Measurements from ENCODE around the gene SCMH1. TPM values are rescaled to one million over a fixed set of nuclear protein-coding genes. Genes with fewer than 3 reads are reported as not detected.

SCMH1 gene
- total and polyA plus RNA-seq, 2 of the 4 experiments (the other 2 are of a cell fraction), result 9.0 to 19.4 TPM

DNA sequence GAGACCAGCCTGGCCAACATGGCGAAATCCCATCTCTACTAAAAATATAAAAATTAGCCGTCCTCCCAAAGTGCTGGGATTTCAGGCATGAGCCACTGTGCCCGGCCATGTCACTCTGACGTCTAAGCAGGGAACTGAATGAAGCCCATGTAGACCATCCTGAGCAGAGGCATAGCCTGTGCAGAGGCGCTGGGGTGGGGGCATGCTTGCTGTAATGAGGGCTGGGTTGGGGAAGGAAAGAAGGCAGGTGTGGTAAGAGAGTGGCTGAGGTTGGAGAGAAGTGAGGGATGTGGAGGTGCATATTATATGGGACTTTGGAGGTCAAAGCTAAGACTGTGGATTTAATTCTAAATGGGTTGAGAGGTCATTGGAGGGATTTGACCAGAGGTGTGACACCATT lies 47.1 kb upstream of the SCMH1 start:
- no peaks in the 10 kb centered on the region for H4K20me1 ChIP-seq (ENCODE audit: insufficient read depth, low read length)
- ChIA-PET POLR2A (ENCODE audit: unreplicated experiment) (no interaction called here), CTCF (no interaction called here)
- H3K4me2 ChIP-seq (ENCODE audit: low read depth, low read length), result no peak overlapping the region
- H3K9me1 ChIP-seq (ENCODE audit: insufficient read depth, low read length), result no peaks in the 10 kb centered on the region
- no peak overlapping the region for H2AK9ac ChIP-seq (replicated peaks; ENCODE audit: low read depth, low read length, poor library complexity)
- peaks cover 58% of the 10 kb centered on the region for H3K27me3 ChIP-seq (ENCODE audit: control insufficient read depth, insufficient read depth, low read length)
- H3K79me1 ChIP-seq (ENCODE audit: low read depth in 1 of 2, low read length in 2 of 2), result no peaks in the 10 kb centered on the region
- H3K18ac ChIP-seq (ENCODE audit: low read depth, low read length), result no peak overlapping the region
- no peak for TF ChIP-seq RCOR1 (IDR thresholded peaks at IDR 0.05; ENCODE audit: insufficient replicate concordance, low read length)
- no peak for TF ChIP-seq MAZ (IDR thresholded peaks at IDR 0.05; ENCODE audit: borderline replicate concordance, low read depth, low read length)
- H2AK5ac ChIP-seq (ENCODE audit: low read depth, low read length), result no peak overlapping the region
- no peak overlapping the region for H4K8ac ChIP-seq (ENCODE audit: low read depth in 2 of 2, low read length in 2 of 2)
- no peak overlapping the region for H4K5ac ChIP-seq (ENCODE audit: low read depth, low read length)
- no peak overlapping the region for H2BK5ac ChIP-seq (ENCODE audit: low read depth, low read length, poor library complexity, severe bottlenecking)
- no peak overlapping the region for H3K56ac ChIP-seq (ENCODE audit: extremely low read depth, insufficient read depth, low read length)
- no peaks in the 10 kb centered on the region for H3K9me3 ChIP-seq (ENCODE audit: control insufficient read depth, insufficient read depth, low read length)
- H3K14ac ChIP-seq (replicated peaks; ENCODE audit: low read depth, low read length), result no peak overlapping the region
- no peak overlapping the region for H2AFZ ChIP-seq (replicated peaks; ENCODE audit: low read length, poor library complexity)
- no peaks in the 10 kb centered on the region for H3K4me1 ChIP-seq (ENCODE audit: control insufficient read depth, insufficient read depth, low read length)
- no TSS peak for BruUV-seq (replicated peaks)
- no peak for DNase-seq
- H3K27ac ChIP-seq (ENCODE audit: insufficient read depth, low read length), result no peak overlapping the region
- WGBS, 2 experiments (ENCODE audit: extremely low coverage in 2 of 2, insufficient read length in 1 of 2), result no CpG with 5 or more reads among the region's 5 CpGs
- H2BK120ac ChIP-seq (ENCODE audit: low read depth, low read length), result no peak overlapping the region
- intact Hi-C loops (cut with micrococcal nuclease) (no loop called here), dilution Hi-C loops (cut with HindIII; ENCODE audit: low sequenced_read_pairs, unreplicated experiment) (no loop called here), in situ Hi-C loops (cut with MboI; ENCODE audit: low sequenced_read_pairs) (no loop called here)
- H3K4me3 ChIP-seq (ENCODE audit: insufficient read depth, low read depth, low read length), result no peak overlapping the region
- no peak overlapping the region for H3K23ac ChIP-seq (ENCODE audit: low read depth, low read length)
- H3K9ac ChIP-seq (ENCODE audit: low read depth, low read length), result no peak overlapping the region
- H3K36me3 ChIP-seq (ENCODE audit: control insufficient read depth, insufficient read depth, low read length), result no peaks in the 10 kb centered on the region
- H4K91ac ChIP-seq (ENCODE audit: insufficient read depth, low read depth, low read length), result no peak overlapping the region
- no peak overlapping the region for H2BK20ac ChIP-seq (ENCODE audit: low read depth, low read length)
- ATAC-seq (ENCODE audit: low read depth), result no peak
- no peak overlapping the region for H2BK15ac ChIP-seq (ENCODE audit: low read depth, low read length)
- H3K4ac ChIP-seq (ENCODE audit: low read depth, low read length), result no peak overlapping the region

All from IMR-90 (cell line).